Measurements from ENCODE around the gene SHKBP1.
A peak's percentile ranks its signal among the peaks of the same experiment; 100 is the strongest.

SHKBP1 gene

GRCh38 chr19:40607311-40608239 is 30.9 kb downstream of the SHKBP1 start:
- no peaks in the 10 kb centered on the region for H3K9me3 ChIP-seq (ENCODE audit: insufficient read depth, low read depth, low read length)
- H3F3A ChIP-seq (ENCODE audit: low read depth) = peaks cover 8% of the 10 kb centered on the region; the same call in 1 of the 2 replicates
- no peaks in the 10 kb centered on the region for H3K27me3 ChIP-seq (ENCODE audit: insufficient read depth, low read length, poor library complexity, severe bottlenecking)
- no peak overlapping the region for H3K9ac ChIP-seq (ENCODE audit: low read depth, low read length, poor library complexity, severe bottlenecking)
- H3K4me1 ChIP-seq (ENCODE audit: insufficient read depth, low read length, poor library complexity, severe bottlenecking) = peaks cover 31% of the 10 kb centered on the region
- no peak overlapping the region for H2AFZ ChIP-seq (ENCODE audit: low read length)
- TF ChIP-seq CTCF (conservative IDR thresholded peaks at IDR 0.05; ENCODE audit: low read length) = no peak
- no peak for TF ChIP-seq EZH2phosphoT487 (IDR thresholded peaks at IDR 0.05; ENCODE audit: borderline replicate concordance)
- H3K79me2 ChIP-seq (ENCODE audit: insufficient read depth, low read length) = no peaks in the 10 kb centered on the region
- no peaks in the 10 kb centered on the region for H3K36me3 ChIP-seq (ENCODE audit: insufficient read depth, low read length)
- no peak overlapping the region for H3K4me3 ChIP-seq (ENCODE audit: low read length, poor library complexity, severe bottlenecking)
- no peak overlapping the region for H3K4me2 ChIP-seq (ENCODE audit: low read depth, low read length, poor library complexity, severe bottlenecking)
- H3K9me2 ChIP-seq (replicated peaks; ENCODE audit: low read depth, low read length) = no peaks in the 10 kb centered on the region
- H4K20me1 ChIP-seq (ENCODE audit: insufficient read depth, low read length, poor library complexity, severe bottlenecking) = peaks cover 3% of the 10 kb centered on the region

- no peaks in the 10 kb centered on the region for H3K27me3 ChIP-seq (ENCODE audit: insufficient read depth, low read length, poor library complexity, severe bottlenecking)
- H3K4me2 ChIP-seq (ENCODE audit: low read depth, low read length, poor library complexity, severe bottlenecking) = no peak overlapping the region
- no peak overlapping the region for H3K9ac ChIP-seq (ENCODE audit: low read depth, low read length, poor library complexity, severe bottlenecking)
Measured at GRCh38 chr19:40608240-40608621, 31.6 kb downstream of the SHKBP1 start.

GRCh38 chr19:40608957-40609356 is 32.3 kb downstream of the SHKBP1 start:
- H3K4me1 ChIP-seq (ENCODE audit: insufficient read depth, low read length, poor library complexity, severe bottlenecking) = peaks cover 21% of the 10 kb centered on the region
- H3F3A ChIP-seq (ENCODE audit: low read depth) = no peaks in the 10 kb centered on the region
- H3K9ac ChIP-seq (ENCODE audit: low read depth, low read length, poor library complexity, severe bottlenecking) = peak overlapping the region; percentile 71
- peak overlapping the region; percentile 81 for H3K4me2 ChIP-seq (ENCODE audit: low read depth, low read length, poor library complexity, severe bottlenecking)
- no peaks in the 10 kb centered on the region for H3K9me2 ChIP-seq (replicated peaks; ENCODE audit: low read depth, low read length)
- H3K36me3 ChIP-seq (ENCODE audit: insufficient read depth, low read length) = no peaks in the 10 kb centered on the region
- H2AFZ ChIP-seq (ENCODE audit: low read length) = no peak overlapping the region; the same call in 1 of the 2 replicates
- H3K79me2 ChIP-seq (ENCODE audit: insufficient read depth, low read length) = no peaks in the 10 kb centered on the region
- no peaks in the 10 kb centered on the region for H4K20me1 ChIP-seq (ENCODE audit: insufficient read depth, low read length, poor library complexity, severe bottlenecking)
- H3K4me3 ChIP-seq (ENCODE audit: low read length, poor library complexity, severe bottlenecking) = peak overlapping the region; percentile 73
- H3K27me3 ChIP-seq (ENCODE audit: insufficient read depth, low read length, poor library complexity, severe bottlenecking) = no peaks in the 10 kb centered on the region
- no peaks in the 10 kb centered on the region for H3K9me3 ChIP-seq (ENCODE audit: insufficient read depth, low read depth, low read length)
- no peak for TF ChIP-seq EZH2phosphoT487 (IDR thresholded peaks at IDR 0.05; ENCODE audit: borderline replicate concordance)
- TF ChIP-seq CTCF (conservative IDR thresholded peaks at IDR 0.05; ENCODE audit: low read length) = no peak

More at GRCh38 chr19:40608240-40608621, 31.6 kb downstream of the SHKBP1 start:
- H4K20me1 ChIP-seq (ENCODE audit: insufficient read depth, low read length, poor library complexity, severe bottlenecking) = peaks cover 1% of the 10 kb centered on the region
- H3K9me2 ChIP-seq (replicated peaks; ENCODE audit: low read depth, low read length) = no peaks in the 10 kb centered on the region
- no peak overlapping the region for H3K4me3 ChIP-seq (ENCODE audit: low read length, poor library complexity, severe bottlenecking)
- peaks cover 25% of the 10 kb centered on the region for H3K4me1 ChIP-seq (ENCODE audit: insufficient read depth, low read length, poor library complexity, severe bottlenecking)
- no peaks in the 10 kb centered on the region for H3K36me3 ChIP-seq (ENCODE audit: insufficient read depth, low read length)
- H3K79me2 ChIP-seq (ENCODE audit: insufficient read depth, low read length) = no peaks in the 10 kb centered on the region
- no peak overlapping the region for H2AFZ ChIP-seq (ENCODE audit: low read length)
- no peaks in the 10 kb centered on the region for H3K9me3 ChIP-seq (ENCODE audit: insufficient read depth, low read depth, low read length)
- TF ChIP-seq CTCF (conservative IDR thresholded peaks at IDR 0.05; ENCODE audit: low read length) (no peak), EZH2phosphoT487 (IDR thresholded peaks at IDR 0.05; ENCODE audit: borderline replicate concordance) (no peak)
- H3F3A ChIP-seq (ENCODE audit: low read depth) = peaks cover 3% of the 10 kb centered on the region; the same call in 1 of the 2 replicates
